BLaER1 treated with 17β-estradiol and CSF1 and Interleukin-3, amounts not matched to agents 10 nM and 100 nM (cell line): ENCODE data around the gene OGDH.

Experiments
- H3K27ac ChIP-seq, 11 experiments: shearing (Covaris generic); formaldehyde crosslinking; 2 replicates each; pipeline ENCODE4 v1.8.1; 2022
- H3K27me3 ChIP-seq, 11 experiments: shearing (Covaris generic); formaldehyde crosslinking; 2 replicates each; pipeline ENCODE4 v1.8.1; 2022
- H3K36me3 ChIP-seq, 11 experiments: shearing (Covaris generic); formaldehyde crosslinking; 2 replicates each; pipeline ENCODE4 v1.8.1; 2022
- H3K4me1 ChIP-seq, 10 experiments: shearing (Covaris generic); formaldehyde crosslinking; 2 replicates each; pipeline ENCODE4 v1.8.1; 2022
- H3K4me2 ChIP-seq, 11 experiments: shearing (Covaris generic); formaldehyde crosslinking; 2 replicates each; pipeline ENCODE4 v1.8.1; 2022
- H3K4me3 ChIP-seq, 10 experiments: shearing (Covaris generic); formaldehyde crosslinking; 2 replicates each; pipeline ENCODE4 v1.8.1; 2022
- H3K9ac ChIP-seq, 11 experiments: shearing (Covaris generic); formaldehyde crosslinking; 2 replicates each; pipeline ENCODE4 v1.8.1; 2022
- H3K9me3 ChIP-seq, 11 experiments: shearing (Covaris generic); formaldehyde crosslinking; replicated peaks in 1 of 11; 2 replicates each; pipeline ENCODE4 v1.8.1; 2022
- H4K20me1 ChIP-seq, 11 experiments: shearing (Covaris generic); formaldehyde crosslinking; 2 replicates each; pipeline ENCODE4 v1.8.1; 2022
- Cebpa-rat ChIP-seq, 11 experiments: shearing (Covaris generic); IDR thresholded peaks; 2 replicates each; pipeline ENCODE4 v1.8.1; 2022

OGDH gene

DNA sequence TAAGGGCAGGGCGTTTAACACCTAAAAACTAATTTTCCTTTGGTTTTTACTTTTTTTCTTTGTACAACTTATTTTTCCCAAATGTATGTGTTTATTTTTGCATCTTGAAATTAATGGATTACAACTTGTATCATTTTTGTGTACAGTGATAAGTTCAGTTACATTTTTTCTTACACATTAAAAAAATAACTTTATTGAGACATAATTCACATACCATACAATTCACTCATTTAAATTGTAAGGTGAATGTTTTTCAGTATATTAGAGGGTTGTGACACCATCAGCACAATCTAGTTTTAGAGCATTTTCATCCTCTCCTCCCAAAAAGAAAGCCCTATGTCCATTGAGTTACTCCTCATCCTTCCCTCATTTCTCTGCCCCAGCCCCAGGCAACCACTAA, 11.6 kb downstream of the OGDH start:
- Histone ChIP-seq H3K9ac (no peak overlapping the region), H3K27me3 (no peaks in the 10 kb centered on the region), H3K4me1 (peaks cover 0 to 93% (median 33%) of the 10 kb centered on the region in 10 experiments; a peak in 13 of 20 replicates), H4K20me1 (peaks cover 4 to 96% (median 72%) of the 10 kb centered on the region in 11 experiments; a peak in 19 of 22 replicates), H3K27ac (peak overlapping the region in 2 of 11 experiments; percentile 19 to 35; a peak in 2 of 22 replicates), H3K4me3 (no peak overlapping the region), H3K9me3 (peaks cover 0 to 5% (median 0%) of the 10 kb centered on the region in 11 experiments; a peak in 2 of 22 replicates), H3K4me2 (peak overlapping the region in 2 of 11 experiments; percentile 45 to 46; a peak in 3 of 22 replicates), H3K36me3 (peaks cover 11 to 24% (median 18%) of the 10 kb centered on the region in 11 experiments; a peak in 20 of 22 replicates)
- TF ChIP-seq Cebpa-rat (IDR thresholded peaks at IDR 0.05): no peak

DNA sequence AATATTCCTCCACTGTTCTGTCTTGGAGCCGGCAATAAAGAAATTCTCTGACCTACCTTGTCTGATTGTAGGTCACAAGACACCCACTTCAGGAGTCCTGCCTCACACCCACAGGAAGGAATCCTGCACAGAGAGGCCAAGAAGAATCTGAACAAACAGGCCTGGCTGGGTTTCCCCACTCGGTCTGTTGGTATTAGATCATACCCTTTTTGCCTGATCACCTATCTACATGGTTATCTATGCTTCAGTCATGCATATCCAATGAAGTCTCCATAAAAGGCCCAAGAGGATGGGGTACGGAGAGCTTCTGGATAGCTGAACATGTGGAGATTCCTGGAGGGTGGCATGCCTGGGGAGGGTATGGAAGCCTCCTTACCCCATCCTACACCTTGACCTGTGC, 12.3 kb downstream of the OGDH start:
- Histone ChIP-seq H3K4me2 (peak overlapping the region in 3 of 11 experiments; percentile 5 to 45 (median 20); a peak in 3 of 22 replicates), H3K4me1 (peaks cover 0 to 95% (median 33%) of the 10 kb centered on the region in 10 experiments; a peak in 13 of 20 replicates), H4K20me1 (peaks cover 4 to 96% (median 71%) of the 10 kb centered on the region in 11 experiments; a peak in 19 of 22 replicates), H3K4me3 (no peak overlapping the region), H3K9me3 (peaks cover 0 to 5% (median 0%) of the 10 kb centered on the region in 11 experiments; a peak in 2 of 22 replicates), H3K27me3 (no peaks in the 10 kb centered on the region), H3K9ac (no peak overlapping the region), H3K36me3 (peaks cover 11 to 26% (median 17%) of the 10 kb centered on the region in 11 experiments; a peak in 20 of 22 replicates), H3K27ac (peak overlapping the region in 2 of 11 experiments; percentile 1 to 17; a peak in 2 of 22 replicates)
- no peak for TF ChIP-seq Cebpa-rat (IDR thresholded peaks at IDR 0.05)

DNA sequence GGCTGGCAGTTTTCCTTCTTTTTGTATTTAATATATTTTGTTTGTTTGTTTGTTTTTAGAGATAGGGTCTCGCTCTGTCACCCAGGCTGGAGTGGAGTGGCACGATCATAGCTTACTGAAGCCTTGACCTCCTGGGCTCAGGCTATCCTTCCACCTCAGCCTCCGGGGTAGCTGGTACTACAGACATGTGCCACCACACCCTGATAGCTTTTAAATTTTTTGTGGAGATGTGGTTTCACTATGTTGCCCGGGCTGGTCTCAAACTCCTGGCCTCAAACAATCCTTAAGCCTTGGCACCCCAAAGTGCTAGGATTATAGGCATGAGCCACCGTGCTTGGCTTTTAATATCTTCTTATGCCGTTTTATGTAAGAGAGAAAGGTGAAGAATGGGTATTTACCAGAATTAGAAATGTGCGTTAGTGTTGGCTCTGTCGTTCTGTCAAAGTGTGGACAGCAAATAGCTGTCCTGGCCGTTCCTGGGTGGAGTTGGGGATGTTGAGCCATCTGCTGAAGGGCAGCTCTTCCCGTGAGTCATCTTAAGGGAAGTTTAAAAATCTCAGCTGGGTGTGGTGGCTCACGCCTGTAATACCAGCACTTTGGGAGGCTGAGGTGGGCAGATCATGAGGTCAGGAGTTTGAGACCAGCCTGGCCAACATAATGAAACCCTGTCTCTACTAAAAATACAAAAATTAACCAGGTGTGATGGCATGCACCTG, 14.8 kb downstream of the OGDH start:
- peaks cover 0 to 89% (median 19%) of the 10 kb centered on the region in 10 experiments; a peak in 13 of 20 replicates for H3K4me1 ChIP-seq
- no peak for TF ChIP-seq Cebpa-rat (IDR thresholded peaks at IDR 0.05)
- peak overlapping the region in 7 of 11 experiments; percentile 4 to 84 (median 50); a peak in 11 of 22 replicates for H3K4me2 ChIP-seq
- peaks cover 0 to 5% (median 0%) of the 10 kb centered on the region in 11 experiments; a peak in 2 of 22 replicates for H3K9me3 ChIP-seq
- peaks cover under 1 to 94% (median 66%) of the 10 kb centered on the region in 11 experiments; a peak in 19 of 22 replicates for H4K20me1 ChIP-seq
- peak overlapping the region in 5 of 11 experiments; percentile 26 to 68 (median 57); a peak in 9 of 22 replicates for H3K27ac ChIP-seq
- H3K9ac ChIP-seq: peak overlapping the region in 2 of 11 experiments; percentile 44 to 58; a peak in 3 of 22 replicates
- H3K27me3 ChIP-seq: no peaks in the 10 kb centered on the region
- H3K4me3 ChIP-seq: no peak overlapping the region
- H3K36me3 ChIP-seq: peaks cover 29 to 49% (median 36%) of the 10 kb centered on the region in 11 experiments

DNA sequence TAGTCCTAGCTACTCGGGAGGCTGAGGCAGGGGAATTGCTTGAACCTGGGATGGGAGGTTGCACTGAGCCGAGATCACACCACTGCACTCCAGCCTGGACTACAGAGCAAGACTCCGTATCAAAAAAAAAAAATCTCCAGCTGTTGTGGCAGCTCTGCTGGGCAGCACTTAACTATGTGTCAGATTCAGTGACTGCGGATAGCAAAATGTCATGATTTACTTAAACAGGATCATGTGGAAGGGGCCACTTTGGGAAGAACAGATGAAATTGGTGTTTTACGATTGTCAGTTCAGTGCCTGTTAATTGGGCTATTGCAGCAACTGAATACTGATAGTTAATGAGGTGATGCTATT, 15.3 kb downstream of the OGDH start:
- Histone ChIP-seq H3K9me3 (peaks cover 0 to 5% (median 0%) of the 10 kb centered on the region in 11 experiments; a peak in 2 of 22 replicates), H3K27me3 (no peaks in the 10 kb centered on the region), H4K20me1 (peaks cover 0 to 97% (median 65%) of the 10 kb centered on the region in 11 experiments; a peak in 19 of 22 replicates), H3K4me1 (peaks cover 0 to 92% (median 19%) of the 10 kb centered on the region in 10 experiments; a peak in 13 of 20 replicates), H3K4me3 (no peak overlapping the region), H3K27ac (peak overlapping the region in 4 of 11 experiments; percentile 50 to 68 (median 59); a peak in 6 of 22 replicates), H3K9ac (no peak overlapping the region; a peak in 2 of 22 replicates), H3K36me3 (peaks cover 34 to 54% (median 41%) of the 10 kb centered on the region in 11 experiments), H3K4me2 (peak overlapping the region in 7 of 11 experiments; percentile 4 to 84 (median 50); a peak in 11 of 22 replicates)
- no peak for TF ChIP-seq Cebpa-rat (IDR thresholded peaks at IDR 0.05)

DNA sequence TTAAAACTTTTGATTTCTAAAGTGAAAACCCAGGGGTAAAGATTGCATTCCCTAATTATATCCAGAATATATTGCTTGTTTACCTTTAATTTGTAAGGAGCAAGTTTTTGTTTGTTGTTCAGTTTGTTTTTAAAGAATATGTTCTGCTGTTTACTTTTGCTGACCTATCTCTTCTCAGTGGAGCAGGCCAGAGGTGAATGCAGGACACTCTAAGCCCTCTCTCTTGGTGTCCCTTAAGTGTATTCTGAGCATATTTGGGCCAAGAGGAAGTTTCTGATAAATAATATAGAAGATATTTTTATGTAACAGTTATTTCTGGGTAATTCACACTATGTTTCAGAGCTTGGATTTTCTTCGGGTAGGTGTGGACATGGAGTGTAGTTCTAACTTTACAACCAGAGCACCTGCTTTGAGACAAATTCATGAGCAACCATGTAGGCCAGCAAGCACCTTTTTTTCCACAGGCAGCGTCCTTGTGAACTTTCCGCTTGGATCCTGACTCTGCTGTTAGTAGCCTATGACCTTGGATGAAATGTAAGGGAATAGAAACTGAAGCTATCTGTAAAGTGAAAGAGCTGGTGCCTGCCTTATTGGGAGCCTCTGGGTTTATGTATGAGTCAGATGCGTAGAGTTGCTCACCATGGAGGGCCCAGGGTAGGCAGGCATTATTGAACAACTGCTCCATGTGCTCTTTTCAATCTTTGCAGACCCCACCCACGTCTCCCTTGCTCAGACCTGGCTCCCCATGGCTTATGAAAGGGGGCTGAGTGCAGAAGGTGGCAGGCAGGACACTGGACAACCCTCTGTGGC, 16.1 kb downstream of the OGDH start:
- Histone ChIP-seq H3K4me1 (peaks cover 0 to 93% (median 19%) of the 10 kb centered on the region in 10 experiments; a peak in 13 of 20 replicates), H3K9me3 (peaks cover 0 to 5% (median 0%) of the 10 kb centered on the region in 11 experiments; a peak in 2 of 22 replicates), H3K4me2 (peak overlapping the region in 5 of 11 experiments; percentile 37 to 84 (median 62); a peak in 9 of 22 replicates), H3K36me3 (peaks cover 42 to 62% (median 47%) of the 10 kb centered on the region in 11 experiments), H4K20me1 (peaks cover 0 to 97% (median 61%) of the 10 kb centered on the region in 11 experiments; a peak in 19 of 22 replicates), H3K4me3 (no peak overlapping the region), H3K9ac (peak overlapping the region in 4 of 11 experiments; percentile 0 to 49 (median 32); a peak in 3 of 22 replicates), H3K27ac (peak overlapping the region in 5 of 11 experiments; percentile 42 to 68 (median 57); a peak in 9 of 22 replicates), H3K27me3 (no peaks in the 10 kb centered on the region)
- no peak for TF ChIP-seq Cebpa-rat (IDR thresholded peaks at IDR 0.05)

DNA sequence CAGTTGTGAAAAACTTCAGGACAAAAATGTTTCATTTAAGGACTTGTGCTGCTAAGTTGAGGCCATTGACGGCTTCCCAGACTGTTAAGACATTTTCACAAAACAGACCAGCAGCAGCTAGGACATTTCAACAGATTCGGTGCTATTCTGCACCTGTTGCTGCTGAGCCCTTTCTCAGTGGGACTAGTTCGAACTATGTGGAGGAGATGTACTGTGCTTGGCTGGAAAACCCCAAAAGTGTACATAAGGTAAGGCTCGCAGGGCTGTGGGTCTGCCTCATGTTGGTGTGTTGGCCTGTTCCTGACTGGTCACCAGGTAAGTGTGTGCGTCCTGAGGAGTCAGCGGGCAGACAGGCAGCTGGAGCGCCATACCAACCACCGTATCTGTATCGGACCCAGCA, 17.9 kb downstream of the OGDH start:
- Histone ChIP-seq H3K9me3 (peaks cover 0 to 5% (median 0%) of the 10 kb centered on the region in 11 experiments; a peak in 2 of 22 replicates), H3K4me3 (no peak overlapping the region), H3K27ac (peak overlapping the region in 2 of 11 experiments; percentile 13 to 14; a peak in 1 of 22 replicates), H3K27me3 (no peaks in the 10 kb centered on the region), H3K36me3 (peaks cover 47 to 68% (median 54%) of the 10 kb centered on the region in 11 experiments), H3K9ac (no peak overlapping the region), H4K20me1 (peaks cover 0 to 82% (median 51%) of the 10 kb centered on the region in 11 experiments; a peak in 18 of 22 replicates), H3K4me1 (peaks cover 0 to 94% (median 26%) of the 10 kb centered on the region in 10 experiments; a peak in 14 of 20 replicates), H3K4me2 (no peak overlapping the region)
- TF ChIP-seq Cebpa-rat (IDR thresholded peaks at IDR 0.05): no peak

DNA sequence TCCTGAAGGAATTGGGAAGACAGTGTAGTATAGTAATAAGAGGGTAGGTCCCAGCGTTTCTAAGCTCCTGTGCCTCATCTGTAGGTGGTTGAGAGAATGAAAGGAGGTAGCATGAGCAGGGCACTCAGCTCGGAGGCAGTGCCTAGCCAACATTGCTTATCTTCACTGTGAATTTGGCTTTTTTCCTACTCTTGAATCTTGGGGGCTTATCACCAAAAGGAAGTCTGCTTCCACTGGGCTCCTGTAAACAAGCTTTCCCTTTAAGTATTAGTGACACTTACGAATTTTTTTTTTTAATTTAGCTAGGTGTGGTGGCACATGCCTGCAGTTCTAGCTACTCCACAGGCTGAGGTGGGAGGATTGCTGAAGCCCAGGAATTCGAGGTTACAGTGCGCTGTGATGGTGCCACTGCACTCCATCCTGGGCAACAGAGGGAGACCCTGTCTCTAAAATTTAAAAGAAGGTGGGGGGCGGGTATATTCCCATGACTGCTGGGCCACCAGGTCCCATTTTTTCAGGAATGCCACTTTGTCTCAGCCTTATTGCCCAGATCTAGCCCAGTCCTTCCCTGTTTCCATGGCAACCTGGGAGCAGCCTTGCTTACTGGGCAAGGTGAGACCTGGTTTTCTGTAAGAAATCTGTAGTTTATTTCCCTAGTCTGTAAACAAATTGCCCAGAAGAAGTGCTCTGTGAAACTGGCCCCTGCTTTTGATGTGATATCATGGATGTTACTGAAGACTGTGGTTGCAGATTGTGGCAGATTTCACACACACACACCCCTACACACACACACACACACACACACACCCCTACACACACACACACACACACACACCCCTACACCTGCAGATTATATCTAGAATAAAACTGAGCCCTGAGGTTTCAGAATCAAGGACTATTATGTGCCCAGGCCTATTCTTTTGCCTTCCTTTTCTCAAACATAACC, 19.4 kb downstream of the OGDH start:
- H3K9ac ChIP-seq: no peak overlapping the region; a peak in 1 of 22 replicates
- no peak overlapping the region for H3K4me2 ChIP-seq
- H3K27me3 ChIP-seq: no peaks in the 10 kb centered on the region
- H4K20me1 ChIP-seq: peaks cover 0 to 68% (median 40%) of the 10 kb centered on the region in 11 experiments; a peak in 18 of 22 replicates
- H3K36me3 ChIP-seq: peaks cover 47 to 72% (median 62%) of the 10 kb centered on the region in 11 experiments
- no peak overlapping the region for H3K4me3 ChIP-seq
- peaks cover 3 to 94% (median 40%) of the 10 kb centered on the region in 10 experiments; a peak in 19 of 20 replicates for H3K4me1 ChIP-seq
- TF ChIP-seq Cebpa-rat (IDR thresholded peaks at IDR 0.05): no peak
- H3K9me3 ChIP-seq: peaks cover 0 to 5% (median 0%) of the 10 kb centered on the region in 11 experiments; a peak in 2 of 22 replicates
- H3K27ac ChIP-seq: peak overlapping the region in 2 of 11 experiments; percentile 20 to 28; a peak in 3 of 22 replicates
